GM18505 (cell line): ENCODE data around the gene BFAR.

ENCODE experiments used
- ATAC-seq: cut with Tn5 transposase; IDR thresholded peaks from one replicate; pipeline ENCODE4 v1.9.1; 2021; ENCODE audit not compliant: unreplicated experiment
- POLR2A ChIP-seq: IDR thresholded peaks from 4 replicates; pipeline ENCODE4 v1.6.1; 2011; ENCODE audit warnings: borderline replicate concordance; ENCODE audit not compliant: insufficient read depth, insufficient read length; ENCODE audit errors: extremely low read depth

BFAR gene

GRCh38 chr16:14632693-14633569 is at the start of gene BFAR:
Gene BFAR (plus strand): TSS chr16:14632951. CDS start chr16:14644347, 11,396 bp downstream.
- peak; percentile 99 for TF ChIP-seq POLR2A
- ATAC-seq: peak; percentile 68

GRCh38 chr16:14585287-14585686 is 47.5 kb upstream of the BFAR start:
- no peak for TF ChIP-seq POLR2A
- ATAC-seq: no peak

GRCh38 chr16:14586637-14587305 is 46.0 kb upstream of the BFAR start:
- no peak for TF ChIP-seq POLR2A

GRCh38 chr16:14600164-14600563 is 32.6 kb upstream of the BFAR start:
- no peak for TF ChIP-seq POLR2A
- no peak for ATAC-seq

More at GRCh38 chr16:14586637-14587305, 46.0 kb upstream of the BFAR start:
- ATAC-seq: no peak

- TF ChIP-seq POLR2A: no peak
Measured at GRCh38 chr16:14602443-14602963, 30.2 kb upstream of the BFAR start.

GRCh38 chr16:14606102-14606501 is 26.6 kb upstream of the BFAR start:
- no peak for TF ChIP-seq POLR2A
- no peak for ATAC-seq

More at GRCh38 chr16:14602443-14602963, 30.2 kb upstream of the BFAR start:
- no peak for ATAC-seq

GRCh38 chr16:14608111-14608566 is 24.6 kb upstream of the BFAR start:
- no peak for TF ChIP-seq POLR2A
- no peak for ATAC-seq

- no peak for ATAC-seq
- no peak for TF ChIP-seq POLR2A
Measured at GRCh38 chr16:14608604-14609003, 24.1 kb upstream of the BFAR start.

GRCh38 chr16:14609716-14610115 is 23.0 kb upstream of the BFAR start:
- ATAC-seq: no peak
- TF ChIP-seq POLR2A: no peak

GRCh38 chr16:14611660-14612059 is 21.1 kb upstream of the BFAR start:
- ATAC-seq: no peak

GRCh38 chr16:14613991-14614390 is 18.8 kb upstream of the BFAR start:
- ATAC-seq: no peak
- no peak for TF ChIP-seq POLR2A

More at GRCh38 chr16:14611660-14612059, 21.1 kb upstream of the BFAR start:
- TF ChIP-seq POLR2A: no peak

- ATAC-seq: no peak
- TF ChIP-seq POLR2A: no peak
Measured at GRCh38 chr16:14616280-14616679, 16.5 kb upstream of the BFAR start.

- ATAC-seq: no peak
- no peak for TF ChIP-seq POLR2A
Measured at GRCh38 chr16:14618566-14618965, 14.2 kb upstream of the BFAR start.
